ENCODE measurements around the gene CAMK2A.

CAMK2A gene

GRCh38 chr5:150315245-150315644, 25.7 kb upstream of the CAMK2A start:
- no peak for DNase-seq (ENCODE audit: low read depth)

GRCh38 chr5:150313921-150314716, 24.5 kb upstream of the CAMK2A start:
- DNase-seq (ENCODE audit: low read depth), result no peak

- DNase-seq (ENCODE audit: low read depth), result no peak
Observed at GRCh38 chr5:150313501-150313900, 23.9 kb upstream of the CAMK2A start.

- DNase-seq (ENCODE audit: low read depth), result no peak
Observed at GRCh38 chr5:150312518-150312917, 22.9 kb upstream of the CAMK2A start.

- no peak for DNase-seq (ENCODE audit: low read depth)
Observed at GRCh38 chr5:150311015-150311692, 21.6 kb upstream of the CAMK2A start.

- DNase-seq (ENCODE audit: low read depth), result no peak
Observed at GRCh38 chr5:150310246-150310645, 20.7 kb upstream of the CAMK2A start.

GRCh38 chr5:150309886-150310239, 20.3 kb upstream of the CAMK2A start:
- no peak for DNase-seq (ENCODE audit: low read depth)

- DNase-seq (ENCODE audit: low read depth), result no peak
Observed at GRCh38 chr5:150309101-150309885, 19.7 kb upstream of the CAMK2A start.

- DNase-seq (ENCODE audit: low read depth), result no peak
Observed at GRCh38 chr5:150307617-150308426, 18.2 kb upstream of the CAMK2A start.

- no peak for DNase-seq (ENCODE audit: low read depth)
Observed at GRCh38 chr5:150306775-150307174, 17.2 kb upstream of the CAMK2A start.

- no peak for DNase-seq (ENCODE audit: low read depth)
Observed at GRCh38 chr5:150305557-150305956, 16.0 kb upstream of the CAMK2A start.

- no peak for DNase-seq (ENCODE audit: low read depth)
Observed at GRCh38 chr5:150305095-150305494, 15.5 kb upstream of the CAMK2A start.

- no peak for DNase-seq (ENCODE audit: low read depth)
Observed at GRCh38 chr5:150304481-150305081, 15.0 kb upstream of the CAMK2A start.

- no peak for DNase-seq (ENCODE audit: low read depth)
Observed at GRCh38 chr5:150303660-150304386, 14.2 kb upstream of the CAMK2A start.

- DNase-seq (ENCODE audit: low read depth), result no peak
Observed at GRCh38 chr5:150303070-150303615, 13.6 kb upstream of the CAMK2A start.

GRCh38 chr5:150302301-150303069, 12.9 kb upstream of the CAMK2A start, which contains the start of gene ARSI:
TSS of gene ARSI (minus strand) at chr5:150302905. CDS start at chr5:150302373, 532 bp downstream.
- peak; percentile 16 for DNase-seq (ENCODE audit: low read depth)

GRCh38 chr5:150301901-150302300, 12.3 kb upstream of the CAMK2A start:
- DNase-seq (ENCODE audit: low read depth), result no peak

GRCh38 chr5:150301170-150301505, 11.6 kb upstream of the CAMK2A start:
- DNase-seq (ENCODE audit: low read depth), result no peak

- no peak for DNase-seq (ENCODE audit: low read depth)
Observed at GRCh38 chr5:150300496-150301169, 11.1 kb upstream of the CAMK2A start.
